Loucy (cell line): ENCODE results near the gene B4GALT3.

Experiments
- EZH2phosphoT487 ChIP-seq: fragments of 200-600 bp; IDR thresholded peaks from 2 replicates; pipeline ENCODE4 v1.6.1; 2018; ENCODE audit warnings: antibody characterized with exemption, mild to moderate bottlenecking, moderate library complexity, borderline replicate concordance
- TF ChIP-seq, protein P1 (sequence below): fragments of 200-600 bp; sonication (generic); conservative IDR thresholded peaks from 2 replicates; pipeline ENCODE4 v1.5.1; 2014; ENCODE audit warnings: mild to moderate bottlenecking, antibody characterized with exemption, low read length

DNA sequence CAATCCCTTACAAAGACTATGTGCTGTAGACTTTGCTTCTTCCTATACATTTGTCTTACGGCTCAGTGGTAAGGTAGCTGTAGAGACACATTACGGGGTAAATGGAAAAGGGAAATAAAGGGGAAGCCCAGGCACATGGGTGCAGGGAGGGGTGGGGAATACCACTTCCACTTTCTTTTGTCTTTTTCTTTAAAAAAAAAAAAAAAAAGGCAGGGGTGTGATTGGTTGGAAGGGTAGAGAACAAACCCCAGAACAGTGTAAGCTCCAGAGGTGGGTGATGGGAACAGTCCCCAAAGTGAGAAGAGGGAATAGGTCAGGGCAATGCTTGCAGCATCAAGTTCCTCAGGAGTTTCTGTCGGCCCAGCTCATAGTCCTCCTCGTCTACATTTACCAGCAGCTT, 55.5 kb downstream of the B4GALT3 start:
- TF ChIP-seq, protein P1, sequence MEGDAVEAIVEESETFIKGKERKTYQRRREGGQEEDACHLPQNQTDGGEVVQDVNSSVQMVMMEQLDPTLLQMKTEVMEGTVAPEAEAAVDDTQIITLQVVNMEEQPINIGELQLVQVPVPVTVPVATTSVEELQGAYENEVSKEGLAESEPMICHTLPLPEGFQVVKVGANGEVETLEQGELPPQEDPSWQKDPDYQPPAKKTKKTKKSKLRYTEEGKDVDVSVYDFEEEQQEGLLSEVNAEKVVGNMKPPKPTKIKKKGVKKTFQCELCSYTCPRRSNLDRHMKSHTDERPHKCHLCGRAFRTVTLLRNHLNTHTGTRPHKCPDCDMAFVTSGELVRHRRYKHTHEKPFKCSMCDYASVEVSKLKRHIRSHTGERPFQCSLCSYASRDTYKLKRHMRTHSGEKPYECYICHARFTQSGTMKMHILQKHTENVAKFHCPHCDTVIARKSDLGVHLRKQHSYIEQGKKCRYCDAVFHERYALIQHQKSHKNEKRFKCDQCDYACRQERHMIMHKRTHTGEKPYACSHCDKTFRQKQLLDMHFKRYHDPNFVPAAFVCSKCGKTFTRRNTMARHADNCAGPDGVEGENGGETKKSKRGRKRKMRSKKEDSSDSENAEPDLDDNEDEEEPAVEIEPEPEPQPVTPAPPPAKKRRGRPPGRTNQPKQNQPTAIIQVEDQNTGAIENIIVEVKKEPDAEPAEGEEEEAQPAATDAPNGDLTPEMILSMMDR: no peak
- TF ChIP-seq EZH2phosphoT487: no peak
